GM19193 (cell line): Measurements from ENCODE around the gene SLC45A1.

Source experiments
- POLR2A ChIP-seq: IDR thresholded peaks from 4 replicates; pipeline ENCODE4 v1.6.1; 2011; ENCODE audit not compliant: insufficient read depth, insufficient read length; ENCODE audit errors: extremely low read depth

SLC45A1 gene

GRCh38 chr1:8317647-8318381 lies at the start of gene SLC45A1:
Gene SLC45A1 (plus strand): TSS chr1:8318114. CDS start chr1:8324330, 6,216 bp downstream.
- TF ChIP-seq POLR2A = no peak

- TF ChIP-seq POLR2A = no peak
These were observed 44.9 kb upstream of the SLC45A1 start for GRCh38 chr1:8273036-8273435.

DNA sequence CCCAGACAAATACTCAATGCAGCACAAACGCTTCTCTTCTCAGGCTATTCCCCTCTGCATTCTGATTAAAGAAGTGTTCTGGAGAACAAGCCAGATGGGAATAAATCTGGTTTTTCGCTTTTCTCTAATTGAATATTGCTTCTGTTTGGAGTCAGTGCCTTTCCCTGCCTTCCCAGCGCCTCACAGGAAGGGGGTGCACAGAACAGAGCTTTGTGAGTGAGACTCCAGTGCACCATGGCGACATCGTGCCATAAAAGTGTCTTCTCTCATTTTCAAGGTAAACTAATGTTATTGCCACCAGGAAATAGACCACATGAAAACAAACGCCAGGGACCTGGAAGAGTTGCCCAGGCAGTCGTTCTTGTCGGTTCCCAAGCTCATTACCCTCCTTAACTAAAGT lies 43.6 kb upstream of the SLC45A1 start:
- no peak for TF ChIP-seq POLR2A

- no peak for TF ChIP-seq POLR2A
These were observed 41.6 kb upstream of the SLC45A1 start for GRCh38 chr1:8276173-8276914.

DNA sequence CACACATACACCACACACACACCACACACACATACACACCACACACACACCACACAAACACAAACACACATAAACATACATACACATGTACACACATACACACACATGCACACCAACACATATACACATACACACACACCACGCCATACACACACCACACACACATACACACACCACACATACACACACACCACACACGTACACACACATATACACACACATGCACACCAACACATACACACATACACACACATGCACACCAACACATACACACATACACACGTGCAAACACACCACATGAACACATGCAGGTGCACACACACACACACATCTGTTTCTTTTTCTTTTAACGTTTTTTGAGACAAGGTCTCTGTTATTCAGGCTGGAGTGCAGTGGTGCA lies 41.0 kb upstream of the SLC45A1 start:
- TF ChIP-seq POLR2A = no peak

GRCh38 chr1:8281843-8282509 lies 35.9 kb upstream of the SLC45A1 start:
- TF ChIP-seq POLR2A = no peak

- no peak for TF ChIP-seq POLR2A
These were observed 34.6 kb upstream of the SLC45A1 start for GRCh38 chr1:8283058-8283884.

DNA sequence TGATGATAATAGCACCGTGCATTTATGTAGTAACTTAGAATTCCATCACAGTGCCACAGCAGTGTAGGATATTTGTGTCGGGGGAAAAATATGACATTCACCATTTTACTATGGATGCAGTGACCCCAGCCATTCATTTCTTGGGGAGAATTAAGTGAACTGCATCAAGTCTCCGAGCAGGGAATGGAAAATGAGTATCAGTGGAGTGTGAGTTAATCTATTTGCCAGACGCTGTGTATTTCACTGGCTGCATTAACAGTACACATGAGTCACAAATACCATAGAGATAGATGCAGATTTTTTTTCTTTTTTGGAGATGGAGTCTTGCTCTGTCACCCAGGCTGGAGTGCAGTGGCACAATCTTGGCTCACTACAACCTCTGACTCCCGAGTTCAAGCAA lies 33.8 kb upstream of the SLC45A1 start:
- TF ChIP-seq POLR2A = no peak

GRCh38 chr1:8285103-8285502 lies 32.8 kb upstream of the SLC45A1 start:
- no peak for TF ChIP-seq POLR2A

DNA sequence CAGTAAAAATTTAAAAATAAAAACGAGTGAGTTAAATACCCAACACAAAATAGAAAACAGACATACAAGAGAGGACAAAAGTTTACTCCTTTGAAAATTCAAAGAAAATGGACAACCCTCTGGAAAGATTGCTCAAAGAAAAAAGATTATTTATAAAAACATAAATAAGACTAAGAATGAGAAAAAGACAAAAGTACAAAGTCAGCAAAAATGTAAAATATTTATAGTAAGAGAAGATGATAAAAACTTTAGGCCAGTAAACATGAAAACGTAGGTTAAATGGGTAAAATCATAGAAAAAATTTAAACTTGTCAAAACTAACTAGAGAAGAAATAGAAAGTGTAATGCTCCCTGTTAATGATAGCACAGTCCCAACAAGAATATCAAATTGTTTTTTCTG lies 31.9 kb upstream of the SLC45A1 start:
- no peak for TF ChIP-seq POLR2A

GRCh38 chr1:8293118-8293517 lies 24.8 kb upstream of the SLC45A1 start:
- no peak for TF ChIP-seq POLR2A

DNA sequence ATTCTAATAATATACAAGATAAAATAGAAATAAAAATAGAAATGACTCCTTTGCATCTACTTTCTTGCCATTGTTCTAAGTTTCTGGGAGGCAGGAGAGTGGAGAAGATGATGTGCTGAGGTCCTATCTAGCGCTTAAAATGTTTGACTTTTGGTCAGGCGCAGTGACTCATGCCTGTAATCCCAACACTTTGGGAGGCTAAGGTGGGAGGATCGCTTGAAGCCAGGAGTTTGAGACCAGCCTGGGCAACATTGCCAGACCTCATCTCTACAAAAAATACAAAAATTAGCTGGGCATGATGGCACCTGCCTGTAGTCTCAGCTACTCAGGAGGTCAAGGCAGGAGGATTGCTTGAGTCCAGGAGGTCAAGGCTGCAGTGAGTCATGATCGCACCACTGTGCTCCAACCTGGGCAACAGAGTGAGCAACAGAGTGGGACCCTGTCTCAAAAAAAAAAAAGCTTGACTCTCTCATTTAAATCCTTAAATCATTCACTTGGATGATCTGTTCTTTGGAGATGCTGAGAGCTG lies 24.2 kb upstream of the SLC45A1 start:
- no peak for TF ChIP-seq POLR2A

- no peak for TF ChIP-seq POLR2A
These were observed 23.7 kb upstream of the SLC45A1 start for GRCh38 chr1:8294170-8294697.

- no peak for TF ChIP-seq POLR2A
These were observed 20.7 kb upstream of the SLC45A1 start for GRCh38 chr1:8297245-8297644.

DNA sequence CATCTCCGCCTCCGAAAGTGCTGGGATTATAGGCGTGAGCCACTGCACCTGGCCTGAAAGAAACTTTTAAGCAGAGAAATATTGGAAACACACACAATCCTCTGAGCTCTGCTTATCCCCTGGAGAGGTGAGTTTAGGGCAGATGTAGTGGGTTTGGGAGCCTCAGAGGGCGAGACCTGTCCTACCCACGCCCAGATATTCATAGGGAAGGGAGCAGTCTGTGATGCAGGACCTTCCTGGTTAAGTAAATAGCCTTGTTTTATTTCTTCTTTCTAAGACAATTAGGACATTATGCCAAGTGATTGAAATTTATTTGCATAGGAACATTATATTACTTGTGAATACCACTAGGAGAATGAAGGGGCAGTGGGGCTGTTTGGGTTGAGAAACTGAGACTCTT lies 18.0 kb upstream of the SLC45A1 start:
- no peak for TF ChIP-seq POLR2A
